Panc1 (cell line): ENCODE measurements around the gene WWOX.

Experiments used
- CTCF ChIP-seq: fragments of 450-650 bp; IDR thresholded peaks from 2 replicates; pipeline ENCODE4 v1.5.1; 2017; ENCODE audit warnings: mild to moderate bottlenecking
- POLR2AphosphoS5 ChIP-seq: IDR thresholded peaks from 2 replicates; pipeline ENCODE4 v1.6.1; 2012; ENCODE audit warnings: mild to moderate bottlenecking, low read depth, low read length, moderate library complexity
- REST ChIP-seq, 2 experiments: IDR thresholded peaks; 2 replicates each; pipeline ENCODE4 v1.6.1; 2011 to 2012; ENCODE audit warnings: low read depth in 2 of 2, control low read depth in 1 of 2, low read length in 1 of 2, mild to moderate bottlenecking in 1 of 2, moderate library complexity in 1 of 2; ENCODE audit not compliant: insufficient read depth in 1 of 2
- SIN3A ChIP-seq: IDR thresholded peaks from 2 replicates; pipeline ENCODE4 v1.6.1; 2012; ENCODE audit warnings: low read depth, mild to moderate bottlenecking, low read length, moderate library complexity, borderline replicate concordance; ENCODE audit not compliant: insufficient read depth
- TCF7L2 ChIP-seq: IDR thresholded peaks from 2 replicates; pipeline ENCODE4 v1.6.1; 2011; ENCODE audit warnings: mild to moderate bottlenecking, low read depth, low read length, inconsistent platforms

GRCh38 chr16:78383118-78383517, 283.7 kb downstream of the WWOX start:
- no peak for TF ChIP-seq CTCF
- no peak for TF ChIP-seq POLR2AphosphoS5
- no peak for TF ChIP-seq REST (IDR thresholded peaks at IDR 0.05; ENCODE audit: insufficient read depth in 1 of 2, low read depth in 2 of 2, low read length in 1 of 2)
- TF ChIP-seq TCF7L2, result no peak
- TF ChIP-seq SIN3A, result no peak
